ENCODE measurements around the gene ACAD10. TPM values are rescaled to one million over a fixed set of nuclear protein-coding genes. Genes with fewer than 3 reads are reported as not detected.

ACAD10 gene
- total RNA-seq, 1 experiment from 2014 or later, result 32.9 TPM

GRCh38 chr12:111691262-111691661 lies 5.4 kb downstream of the ACAD10 start:
- no peaks in the 10 kb centered on the region for H3K27me3 ChIP-seq (replicated peaks; ENCODE audit: insufficient read depth, low read depth, low read length, poor library complexity)
- no TSS peak for BruUV-seq (replicated peaks)
- H3K27ac ChIP-seq (ENCODE audit: low read depth, low read length, poor library complexity, severe bottlenecking), result no peak overlapping the region
- no peak for DNase-seq (ENCODE audit: low spot score)
- peaks cover 7% of the 10 kb centered on the region for H3K36me3 ChIP-seq (ENCODE audit: insufficient read depth, low read length, poor library complexity, severe bottlenecking)
- ChIA-PET CTCF (no interaction called here), POLR2A (ENCODE audit: low non-redundant PET) (no interaction called here)
- intact Hi-C loops (cut with micrococcal nuclease; ENCODE audit: unreplicated experiment), result no loop called here
- peaks cover 6% of the 10 kb centered on the region for H3K4me1 ChIP-seq (ENCODE audit: insufficient read depth, low read length, poor library complexity, severe bottlenecking)
- H3K4me3 ChIP-seq (ENCODE audit: low read depth, low read length, poor library complexity, severe bottlenecking), result no peak overlapping the region
- no peak for TF ChIP-seq CTCF (conservative IDR thresholded peaks at IDR 0.05; ENCODE audit: low read depth, low read length)
- no peak for TF ChIP-seq EZH2 (IDR thresholded peaks at IDR 0.05; ENCODE audit: borderline replicate concordance, low read depth, low read length, poor library complexity, severe bottlenecking)
- no peaks in the 10 kb centered on the region for H3K9me3 ChIP-seq (ENCODE audit: low read depth, low read length, poor library complexity, severe bottlenecking)

GRCh38 chr12:111692575-111693210 lies 6.8 kb downstream of the ACAD10 start:
- ChIA-PET CTCF (interaction anchor here (1.5 kb wide), 1 partner anchor 120 kb away, joined by 8 read pairs; no protein-coding TSS in a partner anchor), POLR2A (ENCODE audit: low non-redundant PET) (no interaction called here)
- no peaks in the 10 kb centered on the region for H3K4me1 ChIP-seq (ENCODE audit: insufficient read depth, low read length, poor library complexity, severe bottlenecking)
- H3K27ac ChIP-seq (ENCODE audit: low read depth, low read length, poor library complexity, severe bottlenecking), result no peak overlapping the region
- peak; percentile 34 for DNase-seq (ENCODE audit: low spot score)
- peaks cover 7% of the 10 kb centered on the region for H3K36me3 ChIP-seq (ENCODE audit: insufficient read depth, low read length, poor library complexity, severe bottlenecking)
- intact Hi-C loops (cut with micrococcal nuclease; ENCODE audit: unreplicated experiment), result no loop called here
- TF ChIP-seq CTCF (conservative IDR thresholded peaks at IDR 0.05; ENCODE audit: low read depth, low read length) (peak; percentile 31; the same call in 1 of the 2 replicates), EZH2 (IDR thresholded peaks at IDR 0.05; ENCODE audit: borderline replicate concordance, low read depth, low read length, poor library complexity, severe bottlenecking) (no peak)
- H3K9me3 ChIP-seq (ENCODE audit: low read depth, low read length, poor library complexity, severe bottlenecking), result no peaks in the 10 kb centered on the region
- no peak overlapping the region for H3K4me3 ChIP-seq (ENCODE audit: low read depth, low read length, poor library complexity, severe bottlenecking)
- no TSS peak for BruUV-seq (replicated peaks)
- H3K27me3 ChIP-seq (replicated peaks; ENCODE audit: insufficient read depth, low read depth, low read length, poor library complexity), result no peaks in the 10 kb centered on the region

GRCh38 chr12:111693818-111694217 lies 8.0 kb downstream of the ACAD10 start:
- intact Hi-C loops (cut with micrococcal nuclease; ENCODE audit: unreplicated experiment), result no loop called here

More at GRCh38 chr12:111693818-111694217, 8.0 kb downstream of the ACAD10 start:
- no peak overlapping the region for H3K27ac ChIP-seq (ENCODE audit: low read depth, low read length, poor library complexity, severe bottlenecking)
- POLR2A ChIA-PET (ENCODE audit: low non-redundant PET), result no interaction called here
- H3K27me3 ChIP-seq (replicated peaks; ENCODE audit: insufficient read depth, low read depth, low read length, poor library complexity), result no peaks in the 10 kb centered on the region
- no peaks in the 10 kb centered on the region for H3K9me3 ChIP-seq (ENCODE audit: low read depth, low read length, poor library complexity, severe bottlenecking)
- peaks cover 11% of the 10 kb centered on the region for H3K36me3 ChIP-seq (ENCODE audit: insufficient read depth, low read length, poor library complexity, severe bottlenecking)
- no peak for TF ChIP-seq CTCF (conservative IDR thresholded peaks at IDR 0.05; ENCODE audit: low read depth, low read length)
- no peak for TF ChIP-seq EZH2 (IDR thresholded peaks at IDR 0.05; ENCODE audit: borderline replicate concordance, low read depth, low read length, poor library complexity, severe bottlenecking)
- no peak for DNase-seq (ENCODE audit: low spot score)
- no peaks in the 10 kb centered on the region for H3K4me1 ChIP-seq (ENCODE audit: insufficient read depth, low read length, poor library complexity, severe bottlenecking)
- BruUV-seq (replicated peaks), result no TSS peak
- CTCF ChIA-PET, result no interaction called here
- no peak overlapping the region for H3K4me3 ChIP-seq (ENCODE audit: low read depth, low read length, poor library complexity, severe bottlenecking)

All from A673 (cell line).